ENCODE data around the gene CD1E.

Gene CD1E

DNA sequence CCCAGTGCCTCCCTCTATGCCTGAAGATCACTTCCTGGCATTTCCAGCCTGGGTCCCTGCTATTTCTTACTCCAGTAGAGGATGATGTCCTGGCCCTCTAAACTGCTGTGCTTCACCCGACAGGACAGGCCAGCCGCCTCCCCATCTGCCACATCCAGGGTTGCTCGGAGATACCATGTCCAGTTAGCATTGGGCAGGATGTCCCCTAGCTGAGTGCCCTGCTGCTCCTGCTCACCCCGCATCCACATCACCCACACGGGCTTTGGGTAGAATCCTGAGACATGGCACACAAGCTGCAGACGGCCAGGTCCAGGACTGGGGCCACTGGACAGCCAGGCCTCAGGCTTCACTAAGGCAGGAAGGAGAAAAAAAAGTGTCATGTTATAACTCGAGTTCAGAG is 24.4 kb upstream of the CD1E start:
- DNase-seq (ENCODE audit: low read depth): no peak
- no peak overlapping the region for H3K4me3 ChIP-seq (ENCODE audit: low read depth, low read length)
- TF ChIP-seq, protein P1, sequence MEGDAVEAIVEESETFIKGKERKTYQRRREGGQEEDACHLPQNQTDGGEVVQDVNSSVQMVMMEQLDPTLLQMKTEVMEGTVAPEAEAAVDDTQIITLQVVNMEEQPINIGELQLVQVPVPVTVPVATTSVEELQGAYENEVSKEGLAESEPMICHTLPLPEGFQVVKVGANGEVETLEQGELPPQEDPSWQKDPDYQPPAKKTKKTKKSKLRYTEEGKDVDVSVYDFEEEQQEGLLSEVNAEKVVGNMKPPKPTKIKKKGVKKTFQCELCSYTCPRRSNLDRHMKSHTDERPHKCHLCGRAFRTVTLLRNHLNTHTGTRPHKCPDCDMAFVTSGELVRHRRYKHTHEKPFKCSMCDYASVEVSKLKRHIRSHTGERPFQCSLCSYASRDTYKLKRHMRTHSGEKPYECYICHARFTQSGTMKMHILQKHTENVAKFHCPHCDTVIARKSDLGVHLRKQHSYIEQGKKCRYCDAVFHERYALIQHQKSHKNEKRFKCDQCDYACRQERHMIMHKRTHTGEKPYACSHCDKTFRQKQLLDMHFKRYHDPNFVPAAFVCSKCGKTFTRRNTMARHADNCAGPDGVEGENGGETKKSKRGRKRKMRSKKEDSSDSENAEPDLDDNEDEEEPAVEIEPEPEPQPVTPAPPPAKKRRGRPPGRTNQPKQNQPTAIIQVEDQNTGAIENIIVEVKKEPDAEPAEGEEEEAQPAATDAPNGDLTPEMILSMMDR (conservative IDR thresholded peaks at IDR 0.05; ENCODE audit: low read depth, low read length): no peak

DNA sequence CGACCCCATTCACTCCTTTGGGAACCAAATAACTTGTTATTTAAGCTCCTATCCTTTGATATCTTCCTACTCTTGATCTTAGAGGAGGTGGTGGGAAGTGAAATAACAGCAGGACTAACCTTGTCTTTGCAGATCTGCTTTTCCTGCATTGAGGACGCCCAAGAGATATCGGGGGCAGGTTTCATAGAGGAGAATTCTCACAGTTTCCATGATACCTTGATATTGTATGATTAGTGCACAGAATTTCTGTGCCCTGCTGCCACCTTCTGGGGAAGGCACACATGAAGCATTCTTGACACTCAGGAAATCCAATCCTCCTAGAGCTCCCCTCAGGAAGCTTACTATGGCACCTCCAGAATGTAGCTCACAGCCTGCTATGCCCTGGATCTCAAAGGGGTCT is 24.0 kb upstream of the CD1E start:
- peak; percentile 1 for DNase-seq (ENCODE audit: low read depth)
- TF ChIP-seq, protein P1 (conservative IDR thresholded peaks at IDR 0.05; ENCODE audit: low read depth, low read length): peak; percentile 7
- H3K4me3 ChIP-seq (ENCODE audit: low read depth, low read length): no peak overlapping the region

DNA sequence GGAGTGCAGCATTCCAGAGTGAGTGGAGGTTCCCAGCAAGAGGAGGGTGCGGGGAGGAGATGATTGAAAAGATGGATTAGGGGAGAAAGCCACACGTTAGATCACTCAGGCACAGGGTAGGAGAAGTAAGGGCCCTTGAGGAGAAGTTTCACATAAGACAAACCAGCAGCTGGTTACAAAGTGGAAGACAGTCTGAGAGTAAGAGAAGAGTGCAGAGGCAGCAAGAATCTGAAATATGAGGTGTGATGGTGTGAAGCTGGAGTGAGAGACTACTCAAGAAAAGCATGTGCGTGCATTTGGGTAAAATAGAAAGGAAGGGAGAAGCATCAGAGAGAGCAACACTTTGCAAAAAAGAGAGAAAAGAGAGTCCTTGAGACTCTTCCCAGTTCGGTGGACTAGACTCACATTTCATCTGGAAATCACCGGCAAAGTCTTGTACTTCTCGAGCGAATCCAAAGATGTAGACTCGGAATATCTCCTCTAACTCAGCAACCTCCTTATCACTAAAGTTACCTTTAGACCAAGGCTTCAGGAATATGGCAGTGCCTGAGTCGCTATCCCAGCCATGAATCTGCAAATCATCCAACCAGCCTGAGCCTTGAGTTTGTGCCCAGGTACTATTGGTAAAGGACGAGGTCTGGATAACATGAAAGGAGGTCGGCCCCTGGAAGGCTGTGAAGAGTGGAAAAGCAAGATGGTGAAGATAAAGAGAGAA is 23.1 kb upstream of the CD1E start:
- no peak for DNase-seq (ENCODE audit: low read depth)
- TF ChIP-seq, protein P1 (conservative IDR thresholded peaks at IDR 0.05; ENCODE audit: low read depth, low read length): no peak
- H3K4me3 ChIP-seq (ENCODE audit: low read depth, low read length): no peak overlapping the region

DNA sequence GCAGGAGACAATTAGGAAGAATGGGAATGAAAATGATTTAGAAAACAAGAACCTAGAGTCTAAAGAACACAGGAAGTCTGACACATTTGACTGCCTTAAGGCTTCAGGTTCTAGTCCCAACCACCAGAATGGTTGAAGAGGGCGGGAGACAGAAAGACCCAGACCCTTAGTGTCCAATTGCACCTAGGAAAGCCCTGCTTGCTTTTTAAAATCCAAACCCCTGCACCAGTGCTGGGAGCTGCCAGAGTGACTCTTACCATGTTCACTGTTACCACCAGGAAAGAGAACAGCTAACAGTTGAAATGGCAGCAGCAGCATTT is 22.6 kb upstream of the CD1E start:
- TF ChIP-seq, protein P1 (conservative IDR thresholded peaks at IDR 0.05; ENCODE audit: low read depth, low read length): no peak
- no peak for DNase-seq (ENCODE audit: low read depth)
- no peak overlapping the region for H3K4me3 ChIP-seq (ENCODE audit: low read depth, low read length)

DNA sequence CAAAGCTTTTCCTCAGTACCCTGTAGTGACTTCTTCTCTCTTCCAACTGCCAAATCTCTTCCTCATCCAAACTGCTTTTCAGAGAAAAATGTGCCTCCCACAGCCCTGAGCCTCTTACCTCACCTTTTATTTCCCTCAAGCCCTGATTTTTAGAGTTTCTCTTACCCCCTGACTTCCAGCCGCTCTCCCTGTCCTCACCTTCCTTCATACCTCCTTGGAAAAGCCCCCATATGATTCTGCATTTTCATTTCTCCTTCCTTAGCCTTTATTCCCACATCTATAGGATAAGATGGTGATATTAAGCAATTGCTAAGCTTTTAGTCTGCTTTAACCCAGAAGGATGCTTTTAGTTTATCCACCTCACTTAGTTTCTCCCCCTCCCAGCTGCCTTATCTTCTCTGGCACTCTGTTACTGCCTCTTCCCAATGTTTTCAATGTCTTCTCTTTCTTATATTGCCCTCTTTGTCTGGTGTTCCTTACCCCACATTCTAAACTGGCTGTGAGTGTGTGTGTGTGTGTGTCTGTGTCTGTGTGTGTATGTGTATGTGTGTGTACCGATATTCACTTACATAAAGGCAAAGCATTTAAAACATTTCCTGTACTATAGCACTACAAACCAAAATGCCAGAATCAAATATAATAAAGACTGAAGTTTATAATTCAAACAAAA is 22.1 kb upstream of the CD1E start, which contains the start of gene CD1B:
Gene CD1B, minus strand, starts transcription at position 51 of the 670 bp plus-strand sequence. CDS start 108 bp downstream, outside the sequence.
- no peak within 1 kb of the TSS for H3K4me3 ChIP-seq (ENCODE audit: low read depth, low read length)
- DNase-seq (ENCODE audit: low read depth): no peak
- TF ChIP-seq, protein P1 (conservative IDR thresholded peaks at IDR 0.05; ENCODE audit: low read depth, low read length): no peak

DNA sequence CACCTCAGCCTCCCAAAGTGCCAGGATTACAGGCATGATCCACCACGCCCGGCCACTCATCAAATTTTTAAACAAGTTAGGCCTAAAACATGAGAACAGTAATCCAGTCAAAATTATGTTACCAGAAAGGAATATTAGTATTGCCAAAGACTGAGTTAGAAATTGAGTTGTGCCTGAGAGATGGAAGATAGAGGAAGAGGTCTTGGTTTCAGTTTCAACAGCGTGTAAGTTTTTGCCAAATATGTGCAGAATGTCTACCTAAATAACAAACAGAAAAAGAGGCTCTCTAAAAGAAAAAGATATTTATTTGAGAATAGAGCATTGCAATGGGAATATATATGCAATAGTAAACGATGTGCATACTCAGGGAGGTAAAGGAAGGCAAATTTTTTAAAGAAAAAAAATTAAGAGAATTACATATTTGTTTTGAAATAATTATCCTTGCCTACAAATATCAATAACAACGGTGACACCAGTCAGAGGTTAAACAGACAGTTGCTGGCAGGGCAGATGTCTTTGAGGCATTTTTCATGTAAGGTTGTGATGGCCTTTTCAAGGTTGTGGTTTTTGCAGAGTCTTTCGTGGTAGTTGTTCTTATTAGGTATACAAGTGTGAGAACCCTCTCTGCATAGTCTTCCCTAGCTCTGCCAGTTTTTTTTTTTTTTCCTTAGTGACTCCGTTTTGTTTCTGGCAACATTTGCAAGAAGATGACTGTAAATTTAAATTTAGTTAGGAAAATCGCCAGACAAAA is 20.1 kb upstream of the CD1E start:
- TF ChIP-seq, protein P1 (conservative IDR thresholded peaks at IDR 0.05; ENCODE audit: low read depth, low read length): no peak
- no peak for DNase-seq (ENCODE audit: low read depth)
- no peak overlapping the region for H3K4me3 ChIP-seq (ENCODE audit: low read depth, low read length)
